ENCODE results near the gene RGS6.
"Not testable (repeated sequence)": the region's sequence is repeated elsewhere in the genome, so short reads cannot be mapped to it uniquely, and the experiment has no call there.

Gene RGS6

GRCh38 chr14:72471346-72471745 lies 539.1 kb downstream of the RGS6 start:
- no peak for DNase-seq

GRCh38 chr14:72472845-72473244 lies 540.6 kb downstream of the RGS6 start:
- DNase-seq = no peak

GRCh38 chr14:72476657-72477499 lies 544.6 kb downstream of the RGS6 start:
- no peak for DNase-seq

- DNase-seq = not testable (repeated sequence)
Observed at GRCh38 chr14:72477578-72477977, 545.3 kb downstream of the RGS6 start.

GRCh38 chr14:72478471-72478893 lies 546.3 kb downstream of the RGS6 start:
- no peak for DNase-seq

GRCh38 chr14:72479461-72479931 lies 547.3 kb downstream of the RGS6 start:
- no peak for DNase-seq

GRCh38 chr14:72480464-72481243 lies 548.4 kb downstream of the RGS6 start:
- DNase-seq = no peak

GRCh38 chr14:72483311-72483710 lies 551.1 kb downstream of the RGS6 start:
- DNase-seq = no peak

- DNase-seq = no peak
Observed at GRCh38 chr14:72485695-72486094, 553.5 kb downstream of the RGS6 start.

GRCh38 chr14:72488514-72488913 lies 556.3 kb downstream of the RGS6 start:
- no peak for DNase-seq

GRCh38 chr14:72492196-72492595 lies 560.0 kb downstream of the RGS6 start:
- DNase-seq = no peak

- DNase-seq = no peak
Observed at GRCh38 chr14:72495668-72496067, 563.4 kb downstream of the RGS6 start.

GRCh38 chr14:72498646-72499045 lies 566.4 kb downstream of the RGS6 start:
- DNase-seq = no peak

GRCh38 chr14:72499746-72500145 lies 567.5 kb downstream of the RGS6 start:
- no peak for DNase-seq

- DNase-seq = no peak
Observed at GRCh38 chr14:72500234-72500838, 568.1 kb downstream of the RGS6 start.

GRCh38 chr14:72501439-72501838 lies 569.2 kb downstream of the RGS6 start:
- no peak for DNase-seq

GRCh38 chr14:72503271-72503670 lies 571.0 kb downstream of the RGS6 start:
- no peak for DNase-seq

- no peak for DNase-seq
Observed at GRCh38 chr14:72503696-72504368, 571.6 kb downstream of the RGS6 start.

GRCh38 chr14:72510566-72510965 lies 578.3 kb downstream of the RGS6 start:
- no peak for DNase-seq

GRCh38 chr14:72512281-72512680 lies 580.1 kb downstream of the RGS6 start:
- DNase-seq = no peak

- no peak for DNase-seq
Observed at GRCh38 chr14:72512925-72513324, 580.7 kb downstream of the RGS6 start.

GRCh38 chr14:72513346-72513745 lies 581.1 kb downstream of the RGS6 start:
- DNase-seq = no peak

Data from NCI-H446 treated with DMSO at 0.1 percent for 48 hours (cell line).